GM12878 (cell line): ENCODE measurements around the gene FAM13C.

ENCODE experiments used
- BACH1 ChIP-seq: fragments of 450-650 bp; IDR thresholded peaks from 2 replicates; pipeline ENCODE4 v1.6.1; 2017; ENCODE audit warnings: mild to moderate bottlenecking, borderline replicate concordance
- CHD4 ChIP-seq: fragments of 200-600 bp; sonication (generic); IDR thresholded peaks from 2 replicates; pipeline ENCODE4 v1.6.1; 2016; ENCODE audit warnings: mild to moderate bottlenecking
- DPF2 ChIP-seq: fragments of 450-650 bp; IDR thresholded peaks from 2 replicates; pipeline ENCODE4 v1.6.1; 2017; ENCODE audit warnings: mild to moderate bottlenecking
- ETV6 ChIP-seq, 2 experiments: fragments of 450-650 bp in 1 of 2; IDR thresholded peaks in 1 of 2; conservative IDR thresholded peaks in 1 of 2; 2 replicates each; pipeline ENCODE4 v1.6.1; 2014; ENCODE audit warnings: antibody characterized with exemption in 1 of 2, borderline replicate concordance in 1 of 2, low read depth in 1 of 2, mild to moderate bottlenecking in 1 of 2, moderate library complexity in 1 of 2
- HDGF ChIP-seq: fragments of 450-650 bp; IDR thresholded peaks from 2 replicates; pipeline ENCODE4 v1.6.1; 2016; ENCODE audit warnings: antibody characterized with exemption
- NFYB ChIP-seq: IDR thresholded peaks from 2 replicates; pipeline ENCODE4 v1.6.1; 2011; ENCODE audit warnings: low read depth, mild to moderate bottlenecking, low read length, improper control_type of control experiment, moderate library complexity; ENCODE audit not compliant: insufficient read depth
- NRF1 ChIP-seq: conservative IDR thresholded peaks from 2 replicates; pipeline ENCODE4 v1.6.1; 2011; ENCODE audit warnings: mild to moderate bottlenecking, low read depth, low read length, improper control_type of control experiment
- POLR2A ChIP-seq: IDR thresholded peaks from 2 replicates; pipeline ENCODE4 v1.6.1; 2011; ENCODE audit warnings: low read depth, mild to moderate bottlenecking, low read length
- TCF12 ChIP-seq: IDR thresholded peaks from 2 replicates; pipeline ENCODE4 v1.6.1; 2011; ENCODE audit warnings: low read depth, mild to moderate bottlenecking, low read length
- TCF7 ChIP-seq: IDR thresholded peaks from 2 replicates; pipeline ENCODE4 v1.6.1; 2014; ENCODE audit warnings: antibody characterized with exemption, borderline replicate concordance
- TF ChIP-seq, protein P1 (sequence below), 3 experiments: IDR thresholded peaks in 2 of 3; conservative IDR thresholded peaks in 1 of 3; 2 replicates each; pipeline ENCODE4 v1.5.1; 2011; ENCODE audit warnings: low read depth in 3 of 3, low read length in 3 of 3, mild to moderate bottlenecking in 3 of 3, control low read depth in 2 of 3, moderate library complexity in 2 of 3, inconsistent platforms in 1 of 3, mixed read lengths in 1 of 3; ENCODE audit not compliant: control insufficient read depth in 2 of 3, insufficient read depth in 1 of 3; ENCODE audit errors: extremely low read depth in 1 of 3

DNA sequence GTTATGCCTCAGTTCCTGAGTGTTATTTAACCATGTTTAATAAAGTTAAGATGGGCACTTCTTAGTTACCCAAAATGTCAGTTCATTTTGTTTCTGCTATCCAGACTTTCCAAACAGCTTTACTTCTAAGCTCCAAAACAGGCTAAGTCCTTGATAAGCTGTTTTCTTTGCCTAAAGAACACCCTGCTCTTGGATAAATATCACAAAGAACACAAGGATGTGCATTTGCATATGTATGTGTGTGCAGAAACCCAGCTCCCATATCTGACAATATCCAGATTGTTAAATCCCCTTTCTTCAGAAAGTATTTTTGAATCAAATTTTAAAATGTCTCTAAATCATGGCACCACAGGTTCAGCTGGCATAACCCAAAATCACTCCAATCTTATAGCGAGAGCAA lies 19.6 kb downstream of the FAM13C start:
- TF ChIP-seq TCF7 = no peak
- TF ChIP-seq, protein P1, sequence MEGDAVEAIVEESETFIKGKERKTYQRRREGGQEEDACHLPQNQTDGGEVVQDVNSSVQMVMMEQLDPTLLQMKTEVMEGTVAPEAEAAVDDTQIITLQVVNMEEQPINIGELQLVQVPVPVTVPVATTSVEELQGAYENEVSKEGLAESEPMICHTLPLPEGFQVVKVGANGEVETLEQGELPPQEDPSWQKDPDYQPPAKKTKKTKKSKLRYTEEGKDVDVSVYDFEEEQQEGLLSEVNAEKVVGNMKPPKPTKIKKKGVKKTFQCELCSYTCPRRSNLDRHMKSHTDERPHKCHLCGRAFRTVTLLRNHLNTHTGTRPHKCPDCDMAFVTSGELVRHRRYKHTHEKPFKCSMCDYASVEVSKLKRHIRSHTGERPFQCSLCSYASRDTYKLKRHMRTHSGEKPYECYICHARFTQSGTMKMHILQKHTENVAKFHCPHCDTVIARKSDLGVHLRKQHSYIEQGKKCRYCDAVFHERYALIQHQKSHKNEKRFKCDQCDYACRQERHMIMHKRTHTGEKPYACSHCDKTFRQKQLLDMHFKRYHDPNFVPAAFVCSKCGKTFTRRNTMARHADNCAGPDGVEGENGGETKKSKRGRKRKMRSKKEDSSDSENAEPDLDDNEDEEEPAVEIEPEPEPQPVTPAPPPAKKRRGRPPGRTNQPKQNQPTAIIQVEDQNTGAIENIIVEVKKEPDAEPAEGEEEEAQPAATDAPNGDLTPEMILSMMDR (IDR thresholded peaks at IDR 0.05 in 2 of 3, conservative IDR thresholded peaks at IDR 0.05 in 1 of 3; ENCODE audit: control insufficient read depth in 2 of 3, extremely low read depth in 1 of 3, insufficient read depth in 1 of 3, low read depth in 3 of 3, low read length in 3 of 3) = no peak
- TF ChIP-seq CHD4 = no peak
- TF ChIP-seq HDGF = no peak
- no peak for TF ChIP-seq TCF12
- TF ChIP-seq DPF2 = no peak
- no peak for TF ChIP-seq NFYB
- no peak for TF ChIP-seq ETV6 (conservative IDR thresholded peaks at IDR 0.05 in 1 of 2, IDR thresholded peaks at IDR 0.05 in 1 of 2; ENCODE audit: borderline replicate concordance in 1 of 2, low read depth in 1 of 2)
- TF ChIP-seq BACH1 = no peak
- TF ChIP-seq POLR2A = no peak
- no peak for TF ChIP-seq NRF1
